HepG2 (cell line): ENCODE measurements around the gene ST6GALNAC6. TPM values are rescaled to one million over a fixed set of nuclear protein-coding genes. Genes with fewer than 3 reads are reported as not detected.
A peak's percentile ranks its signal among the peaks of the same experiment; 100 is the strongest.

Source experiments
- CEBPG ChIP-seq: IDR thresholded peaks from 2 replicates; pipeline ENCODE4 v1.6.1; 2016
- CENPX ChIP-seq: sonication (generic); formaldehyde crosslinking; IDR thresholded peaks from 2 replicates; pipeline ENCODE4 v1.9.0; 2021; ENCODE audit warnings: mild to moderate bottlenecking, missing genetic modification reagents, moderate library complexity
- EEA1 ChIP-seq: sonication (generic); formaldehyde crosslinking; IDR thresholded peaks from 2 replicates; pipeline ENCODE4 v1.5.1; 2020; ENCODE audit warnings: mild to moderate bottlenecking, missing genetic modification reagents, borderline replicate concordance
- HNF4G ChIP-seq, 2 experiments: sonication (generic) in 1 of 2; formaldehyde crosslinking in 1 of 2; IDR thresholded peaks; 2 replicates each; pipeline versions ENCODE4 v1.4.0 to v1.6.1; 2011 to 2020; ENCODE audit warnings: borderline replicate concordance in 2 of 2, low read depth in 2 of 2, mild to moderate bottlenecking in 2 of 2, low read length in 1 of 2, missing genetic modification reagents in 1 of 2, moderate library complexity in 1 of 2
- MBNL3 ChIP-seq: fragments of 250-450 bp; sonication (Bioruptor Pico); conservative IDR thresholded peaks from 2 replicates; pipeline ENCODE4 v1.8.0; 2022; ENCODE audit warnings: mild to moderate bottlenecking, inconsistent platforms
- PAX8 ChIP-seq: sonication (generic); formaldehyde crosslinking; IDR thresholded peaks from 2 replicates; pipeline ENCODE4 v1.8.0; 2022; ENCODE audit warnings: mild to moderate bottlenecking, missing genetic modification reagents, borderline replicate concordance
- SRY ChIP-seq: sonication (generic); formaldehyde crosslinking; IDR thresholded peaks from 2 replicates; pipeline ENCODE4 v1.8.0; 2022; ENCODE audit warnings: mild to moderate bottlenecking, missing genetic modification reagents
- TAF15 ChIP-seq: fragments of 200-400 bp; formaldehyde crosslinking; IDR thresholded peaks from one replicate; pipeline ENCODE4 v1.6.1; 2018; ENCODE audit warnings: mild to moderate bottlenecking, low read depth, low read length; ENCODE audit not compliant: poor library complexity, severe bottlenecking
- ZFP36 ChIP-seq: fragments of 150-350 bp; IDR thresholded peaks from 2 replicates; pipeline ENCODE4 v1.6.1; 2018; ENCODE audit warnings: borderline replicate concordance, low read length, low read depth; ENCODE audit not compliant: partially characterized antibody
- ZNF761 ChIP-seq: sonication (generic); formaldehyde crosslinking; conservative IDR thresholded peaks from 2 replicates; pipeline ENCODE4 v1.4.0; 2020; ENCODE audit warnings: mild to moderate bottlenecking, missing genetic modification reagents
- ZNF850 ChIP-seq: sonication (generic); formaldehyde crosslinking; conservative IDR thresholded peaks from 2 replicates; pipeline ENCODE4 v1.9.0; 2021; ENCODE audit warnings: mild to moderate bottlenecking, missing genetic modification reagents
- polyA plus RNA-seq, 8 experiments: library from polyadenylated mRNA; depleted of rRNA in 3 of 8; stranded (reverse) in 7 of 8; unstranded in 1 of 8; fragments of >200 nt; fragmentation: Illumina TruSeq in 4 of 8; extraction: Trizol in 4 of 8; gene quantifications; 2 replicates each; pipeline versions ENCODE4 v1.2.1 to v1.2.3, GENCODE V29; 2011 to 2016; ENCODE audit warnings: low read depth in 4 of 8, missing spikeins in 1 of 8, mixed read lengths in 1 of 8; ENCODE audit not compliant: insufficient read depth in 1 of 8
- total RNA-seq, 5 experiments: library from RNA; depleted of rRNA; stranded (reverse); fragments of >200 nt; fragmentation: Illumina TruSeq; extraction: Trizol; gene quantifications; 2 replicates each; pipeline ENCODE4 v1.2.3, GENCODE V29; 2016; ENCODE audit warnings: low read depth in 1 of 5
- TF ChIP-seq, protein P1 (sequence below): sonication (generic); formaldehyde crosslinking; IDR thresholded peaks from 2 replicates; pipeline ENCODE4 v1.4.0; 2020; ENCODE audit warnings: missing genetic modification reagents, borderline replicate concordance
- TF ChIP-seq, protein P2 (sequence below): sonication (generic); formaldehyde crosslinking; IDR thresholded peaks from 2 replicates; pipeline ENCODE4 v1.9.0; 2021; ENCODE audit warnings: missing genetic modification reagents, mild to moderate bottlenecking, borderline replicate concordance
- TF ChIP-seq, protein P3 (sequence below): sonication (generic); formaldehyde crosslinking; conservative IDR thresholded peaks from 2 replicates; pipeline ENCODE4 v1.4.0; 2020; ENCODE audit warnings: missing genetic modification reagents
- TF ChIP-seq, protein P4 (sequence below): sonication (generic); formaldehyde crosslinking; IDR thresholded peaks from 2 replicates; pipeline ENCODE4 v1.8.0; 2022; ENCODE audit warnings: missing genetic modification reagents, mild to moderate bottlenecking, inconsistent platforms, borderline replicate concordance
- TF ChIP-seq, protein P5 (sequence below): sonication (generic); formaldehyde crosslinking; IDR thresholded peaks from 2 replicates; pipeline ENCODE4 v1.9.0; 2022; ENCODE audit warnings: low read depth, missing genetic modification reagents
- TF ChIP-seq, protein P6 (sequence below): IDR thresholded peaks from 2 replicates; pipeline ENCODE4 v1.6.1; 2016; ENCODE audit warnings: missing biosample characterization, missing genetic modification reagents, low read depth

The ST6GALNAC6 gene
- total and polyA plus RNA-seq, 2 of the 13 experiments (the other 11 are each of a cell fraction or from before 2014, with no cell fraction given), result 18.5 to 65.4 TPM

DNA sequence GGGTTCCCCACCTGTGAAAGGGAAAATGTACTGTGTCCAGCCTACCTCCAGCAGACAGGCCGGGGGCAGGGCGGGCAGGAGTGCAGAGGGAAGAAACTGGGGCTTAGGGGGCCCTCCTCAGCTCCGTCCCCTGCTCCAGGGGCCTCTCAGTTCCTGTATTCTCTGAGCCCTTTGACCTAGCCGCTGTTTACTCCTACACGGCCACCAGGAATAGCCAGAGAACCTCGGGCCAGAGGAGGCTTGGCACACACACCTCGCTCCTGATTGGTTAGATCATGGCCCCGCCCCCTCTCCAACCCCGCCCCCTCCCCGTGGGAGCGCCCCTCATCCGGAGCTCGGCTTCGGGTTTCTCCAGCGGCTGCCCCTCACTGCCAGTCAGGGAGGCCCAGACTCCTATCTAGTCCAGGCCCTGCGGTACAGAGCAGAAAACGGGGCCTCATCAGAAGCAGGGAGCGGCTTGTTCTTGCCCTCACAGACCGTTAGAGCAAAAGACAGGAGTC lies 2.2 kb downstream of the ST6GALNAC6 start (continued):
- TF ChIP-seq, protein P1, sequence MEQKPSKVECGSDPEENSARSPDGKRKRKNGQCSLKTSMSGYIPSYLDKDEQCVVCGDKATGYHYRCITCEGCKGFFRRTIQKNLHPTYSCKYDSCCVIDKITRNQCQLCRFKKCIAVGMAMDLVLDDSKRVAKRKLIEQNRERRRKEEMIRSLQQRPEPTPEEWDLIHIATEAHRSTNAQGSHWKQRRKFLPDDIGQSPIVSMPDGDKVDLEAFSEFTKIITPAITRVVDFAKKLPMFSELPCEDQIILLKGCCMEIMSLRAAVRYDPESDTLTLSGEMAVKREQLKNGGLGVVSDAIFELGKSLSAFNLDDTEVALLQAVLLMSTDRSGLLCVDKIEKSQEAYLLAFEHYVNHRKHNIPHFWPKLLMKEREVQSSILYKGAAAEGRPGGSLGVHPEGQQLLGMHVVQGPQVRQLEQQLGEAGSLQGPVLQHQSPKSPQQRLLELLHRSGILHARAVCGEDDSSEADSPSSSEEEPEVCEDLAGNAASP (CRISPR knock-in tag), result peak; percentile 62
- TF ChIP-seq, protein P2, sequence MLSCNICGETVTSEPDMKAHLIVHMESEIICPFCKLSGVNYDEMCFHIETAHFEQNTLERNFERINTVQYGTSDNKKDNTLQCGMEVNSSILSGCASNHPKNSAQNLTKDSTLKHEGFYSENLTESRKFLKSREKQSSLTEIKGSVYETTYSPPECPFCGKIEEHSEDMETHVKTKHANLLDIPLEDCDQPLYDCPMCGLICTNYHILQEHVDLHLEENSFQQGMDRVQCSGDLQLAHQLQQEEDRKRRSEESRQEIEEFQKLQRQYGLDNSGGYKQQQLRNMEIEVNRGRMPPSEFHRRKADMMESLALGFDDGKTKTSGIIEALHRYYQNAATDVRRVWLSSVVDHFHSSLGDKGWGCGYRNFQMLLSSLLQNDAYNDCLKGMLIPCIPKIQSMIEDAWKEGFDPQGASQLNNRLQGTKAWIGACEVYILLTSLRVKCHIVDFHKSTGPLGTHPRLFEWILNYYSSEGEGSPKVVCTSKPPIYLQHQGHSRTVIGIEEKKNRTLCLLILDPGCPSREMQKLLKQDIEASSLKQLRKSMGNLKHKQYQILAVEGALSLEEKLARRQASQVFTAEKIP (CRISPR knock-in tag), result no peak
- TF ChIP-seq, protein P3, sequence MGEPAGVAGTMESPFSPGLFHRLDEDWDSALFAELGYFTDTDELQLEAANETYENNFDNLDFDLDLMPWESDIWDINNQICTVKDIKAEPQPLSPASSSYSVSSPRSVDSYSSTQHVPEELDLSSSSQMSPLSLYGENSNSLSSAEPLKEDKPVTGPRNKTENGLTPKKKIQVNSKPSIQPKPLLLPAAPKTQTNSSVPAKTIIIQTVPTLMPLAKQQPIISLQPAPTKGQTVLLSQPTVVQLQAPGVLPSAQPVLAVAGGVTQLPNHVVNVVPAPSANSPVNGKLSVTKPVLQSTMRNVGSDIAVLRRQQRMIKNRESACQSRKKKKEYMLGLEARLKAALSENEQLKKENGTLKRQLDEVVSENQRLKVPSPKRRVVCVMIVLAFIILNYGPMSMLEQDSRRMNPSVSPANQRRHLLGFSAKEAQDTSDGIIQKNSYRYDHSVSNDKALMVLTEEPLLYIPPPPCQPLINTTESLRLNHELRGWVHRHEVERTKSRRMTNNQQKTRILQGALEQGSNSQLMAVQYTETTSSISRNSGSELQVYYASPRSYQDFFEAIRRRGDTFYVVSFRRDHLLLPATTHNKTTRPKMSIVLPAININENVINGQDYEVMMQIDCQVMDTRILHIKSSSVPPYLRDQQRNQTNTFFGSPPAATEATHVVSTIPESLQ (CRISPR knock-in tag), result no peak
- TF ChIP-seq, protein P4, sequence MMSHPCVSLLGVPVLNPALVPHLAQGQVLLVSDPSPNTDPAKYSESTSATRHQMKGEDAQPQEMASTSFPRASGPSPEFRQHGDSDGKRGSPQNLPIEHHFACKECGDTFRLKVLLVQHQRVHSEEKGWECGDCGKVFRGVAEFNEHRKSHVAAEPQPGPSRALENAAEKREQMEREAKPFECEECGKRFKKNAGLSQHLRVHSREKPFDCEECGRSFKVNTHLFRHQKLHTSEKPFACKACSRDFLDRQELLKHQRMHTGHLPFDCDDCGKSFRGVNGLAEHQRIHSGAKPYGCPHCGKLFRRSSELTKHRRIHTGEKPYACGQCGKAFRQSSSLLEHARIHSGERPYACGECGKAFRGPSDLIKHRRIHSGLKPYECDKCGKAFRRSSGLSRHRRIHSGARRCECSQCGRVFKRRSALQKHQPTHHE (CRISPR knock-in tag), result no peak
- TF ChIP-seq ZNF761 (CRISPR knock-in tag) (no peak), MBNL3 (no peak), SRY (peak; percentile 56; the same call in 1 of the 2 replicates), EEA1 (CRISPR knock-in tag) (no peak), ZNF850 (no peak), TAF15 (no peak), CENPX (CRISPR knock-in tag) (no peak), ZFP36 (no peak), PAX8 (CRISPR knock-in tag) (no peak), HNF4G (IDR thresholded peaks at IDR 0.05; ENCODE audit: borderline replicate concordance, low read depth, low read length) (peak; percentile 80), HNF4G (CRISPR knock-in tag; IDR thresholded peaks at IDR 0.05; ENCODE audit: borderline replicate concordance, low read depth) (no peak), CEBPG (CRISPR knock-in tag) (no peak)
- TF ChIP-seq, protein P5, sequence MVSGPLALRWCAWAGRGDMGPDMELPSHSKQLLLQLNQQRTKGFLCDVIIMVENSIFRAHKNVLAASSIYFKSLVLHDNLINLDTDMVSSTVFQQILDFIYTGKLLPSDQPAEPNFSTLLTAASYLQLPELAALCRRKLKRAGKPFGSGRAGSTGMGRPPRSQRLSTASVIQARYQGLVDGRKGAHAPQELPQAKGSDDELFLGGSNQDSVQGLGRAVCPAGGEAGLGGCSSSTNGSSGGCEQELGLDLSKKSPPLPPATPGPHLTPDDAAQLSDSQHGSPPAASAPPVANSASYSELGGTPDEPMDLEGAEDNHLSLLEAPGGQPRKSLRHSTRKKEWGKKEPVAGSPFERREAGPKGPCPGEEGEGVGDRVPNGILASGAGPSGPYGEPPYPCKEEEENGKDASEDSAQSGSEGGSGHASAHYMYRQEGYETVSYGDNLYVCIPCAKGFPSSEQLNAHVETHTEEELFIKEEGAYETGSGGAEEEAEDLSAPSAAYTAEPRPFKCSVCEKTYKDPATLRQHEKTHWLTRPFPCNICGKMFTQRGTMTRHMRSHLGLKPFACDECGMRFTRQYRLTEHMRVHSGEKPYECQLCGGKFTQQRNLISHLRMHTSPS (CRISPR knock-in tag), result no peak
- TF ChIP-seq, protein P6, sequence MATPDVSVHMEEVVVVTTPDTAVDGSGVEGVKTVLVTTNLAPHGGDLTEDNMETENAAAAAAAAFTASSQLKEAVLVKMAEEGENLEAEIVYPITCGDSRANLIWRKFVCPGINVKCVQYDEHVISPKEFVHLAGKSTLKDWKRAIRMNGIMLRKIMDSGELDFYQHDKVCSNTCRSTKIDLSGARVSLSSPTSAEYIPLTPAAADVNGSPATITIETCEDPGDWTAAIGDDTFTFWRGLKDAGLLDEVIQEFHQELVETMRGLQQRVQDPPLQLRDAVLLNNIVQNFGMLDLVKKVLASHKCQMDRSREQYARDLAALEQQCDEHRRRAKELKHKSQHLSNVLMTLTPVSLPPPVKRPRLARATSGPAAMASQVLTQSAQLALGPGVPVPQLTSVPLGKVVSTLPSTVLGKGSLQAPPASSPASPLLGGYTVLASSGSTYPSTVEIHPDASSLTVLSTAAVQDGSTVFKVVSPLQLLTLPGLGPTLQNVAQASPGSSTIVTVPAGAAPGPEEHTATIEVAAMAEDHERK (CRISPR knock-in tag), result no peak
